Activated CD4-positive, alpha-beta T cell treated with anti-CD3 and anti-CD28 coated beads for 1 hour (primary cell): ENCODE measurements around the gene IFNA8.
"Not testable (repeated sequence)": the region's sequence is repeated elsewhere in the genome, so short reads cannot be mapped to it uniquely, and the experiment has no call there.

Source experiments
- DNase-seq: peaks from one replicate; pipeline ENCODE4 v3.0.0-alpha.2; 2020

IFNA8 gene

GRCh38 chr9:21429191-21429590, 20.3 kb downstream of the IFNA8 start:
- DNase-seq, result no peak

GRCh38 chr9:21432672-21433425, 23.9 kb downstream of the IFNA8 start:
- DNase-seq, result no peak

- DNase-seq, result no peak
Measured at GRCh38 chr9:21434202-21435014, 25.5 kb downstream of the IFNA8 start.

- DNase-seq, result not testable (repeated sequence)
Measured at GRCh38 chr9:21435015-21435383, 26.1 kb downstream of the IFNA8 start.

GRCh38 chr9:21440139-21440538, 31.2 kb downstream of the IFNA8 start, which contains the start of gene IFNA1:
IFNA1 (plus strand) TSS chr9:21440439; CDS start chr9:21440508, 69 bp downstream.
- DNase-seq, result no peak

GRCh38 chr9:21443849-21444625, 35.1 kb downstream of the IFNA8 start:
- DNase-seq, result no peak

- not testable (repeated sequence) for DNase-seq
Measured at GRCh38 chr9:21449312-21449711, 40.4 kb downstream of the IFNA8 start.

- DNase-seq, result no peak
Measured at GRCh38 chr9:21450733-21451394, 41.9 kb downstream of the IFNA8 start.

- no peak for DNase-seq
Measured at GRCh38 chr9:21452681-21453080, 43.8 kb downstream of the IFNA8 start.

GRCh38 chr9:21454149-21454548, 45.2 kb downstream of the IFNA8 start:
- DNase-seq, result no peak

- DNase-seq, result no peak
Measured at GRCh38 chr9:21455320-21455719, 46.4 kb downstream of the IFNA8 start.
